ENCODE results near the gene KCNQ5.

Gene KCNQ5

DNA sequence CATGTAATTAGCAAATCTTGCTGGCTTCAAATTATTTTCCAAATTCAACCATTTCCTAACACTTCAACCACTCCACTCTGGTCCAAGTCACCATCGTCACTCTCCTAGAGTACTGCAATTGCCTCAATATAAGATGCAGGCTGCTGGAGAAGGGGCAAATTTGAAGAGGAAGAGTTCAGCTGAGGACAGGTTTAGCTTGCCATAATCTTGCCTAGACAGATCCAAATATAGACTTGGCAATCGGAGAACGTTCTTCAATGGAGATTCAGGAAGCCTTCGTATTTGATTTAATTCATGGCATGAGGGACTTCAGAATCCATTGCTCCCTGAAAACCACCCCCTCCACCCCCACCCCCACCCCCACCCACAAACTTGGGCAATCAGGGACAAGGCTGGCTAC, 618.9 kb downstream of the KCNQ5 start:
- TF ChIP-seq, protein P1, sequence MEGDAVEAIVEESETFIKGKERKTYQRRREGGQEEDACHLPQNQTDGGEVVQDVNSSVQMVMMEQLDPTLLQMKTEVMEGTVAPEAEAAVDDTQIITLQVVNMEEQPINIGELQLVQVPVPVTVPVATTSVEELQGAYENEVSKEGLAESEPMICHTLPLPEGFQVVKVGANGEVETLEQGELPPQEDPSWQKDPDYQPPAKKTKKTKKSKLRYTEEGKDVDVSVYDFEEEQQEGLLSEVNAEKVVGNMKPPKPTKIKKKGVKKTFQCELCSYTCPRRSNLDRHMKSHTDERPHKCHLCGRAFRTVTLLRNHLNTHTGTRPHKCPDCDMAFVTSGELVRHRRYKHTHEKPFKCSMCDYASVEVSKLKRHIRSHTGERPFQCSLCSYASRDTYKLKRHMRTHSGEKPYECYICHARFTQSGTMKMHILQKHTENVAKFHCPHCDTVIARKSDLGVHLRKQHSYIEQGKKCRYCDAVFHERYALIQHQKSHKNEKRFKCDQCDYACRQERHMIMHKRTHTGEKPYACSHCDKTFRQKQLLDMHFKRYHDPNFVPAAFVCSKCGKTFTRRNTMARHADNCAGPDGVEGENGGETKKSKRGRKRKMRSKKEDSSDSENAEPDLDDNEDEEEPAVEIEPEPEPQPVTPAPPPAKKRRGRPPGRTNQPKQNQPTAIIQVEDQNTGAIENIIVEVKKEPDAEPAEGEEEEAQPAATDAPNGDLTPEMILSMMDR (IDR thresholded peaks at IDR 0.05; ENCODE audit: extremely low read depth, missing control alignments) = no peak
- DNase-seq (ENCODE audit: low spot score) = no peak

DNA sequence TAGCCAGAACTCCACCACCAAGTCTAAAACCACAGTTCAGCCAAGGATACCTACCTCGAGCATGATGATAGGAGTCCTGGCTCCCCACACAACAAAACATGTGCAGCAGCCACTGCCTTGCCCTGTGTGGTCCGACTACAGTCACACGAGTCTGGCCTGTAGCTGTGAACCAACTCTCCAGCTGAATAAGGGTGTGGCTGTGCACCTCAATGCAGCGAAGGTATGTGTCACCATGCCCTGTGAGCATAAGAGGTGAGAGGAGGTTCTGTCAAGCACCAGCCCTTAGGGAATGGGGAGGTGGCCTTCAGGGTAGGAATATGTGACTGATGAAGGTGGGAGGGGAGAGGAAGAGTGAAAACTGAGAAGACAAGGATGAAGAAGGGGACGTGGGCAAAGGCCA, 620.1 kb downstream of the KCNQ5 start:
- TF ChIP-seq, protein P1 (IDR thresholded peaks at IDR 0.05; ENCODE audit: extremely low read depth, missing control alignments) = no peak
- DNase-seq (ENCODE audit: low spot score) = no peak
